Nephron progenitor cell (in vitro differentiated cells): ENCODE data around the gene TMEM175.

Experiments used
- DNase-seq: peaks from one replicate; pipeline ENCODE4 v3.0.0; 2021
- H3K27ac Mint-ChIP-seq: 2 replicates; pipeline ENCODE4 v1.8.0; 2021; ENCODE audit warnings: mild to moderate bottlenecking, moderate library complexity, mixed read lengths
- H3K27me3 Mint-ChIP-seq: 2 replicates; pipeline ENCODE4 v1.8.0; 2021; ENCODE audit warnings: mild to moderate bottlenecking, low read depth, mixed read lengths; ENCODE audit not compliant: poor library complexity
- H3K36me3 Mint-ChIP-seq: 2 replicates; pipeline ENCODE4 v1.8.0; 2021; ENCODE audit warnings: low read depth, mixed read lengths
- H3K4me1 Mint-ChIP-seq: 2 replicates; pipeline ENCODE4 v1.8.0; 2021; ENCODE audit warnings: mixed read lengths
- H3K4me3 Mint-ChIP-seq: 2 replicates; pipeline ENCODE4 v1.8.0; 2021; ENCODE audit warnings: mild to moderate bottlenecking, moderate library complexity, mixed read lengths
- H3K9me3 Mint-ChIP-seq: 2 replicates; pipeline ENCODE4 v1.8.0; 2021; ENCODE audit warnings: mild to moderate bottlenecking, moderate library complexity, mixed read lengths
- CTCF ChIP-seq: fragments of 200-600 bp; sonication (generic); IDR thresholded peaks from 2 replicates; pipeline ENCODE4 v1.5.0; 2021; ENCODE audit warnings: antibody characterized with exemption

Gene TMEM175

GRCh38 chr4:986428-986878, 54.2 kb downstream of the TMEM175 start:
- H3K27ac Mint-ChIP-seq, result peak overlapping the region; percentile 42

GRCh38 chr4:986879-987623, 54.8 kb downstream of the TMEM175 start, which contains the start of gene IDUA:
Gene IDUA, plus strand, starts transcription at chr4:987044. Its CDS starts 41 bp downstream, at chr4:987085.
- Mint-ChIP-seq H3K4me1 (peaks cover 23% of the 10 kb centered on the region), H3K4me3 (peak within 1 kb of the TSS; percentile 90), H3K27ac (peak within 1 kb of the TSS; percentile 42), H3K36me3 (no peaks in the 10 kb centered on the region), H3K27me3 (peaks cover 14% of the 10 kb centered on the region), H3K9me3 (no peaks in the 10 kb centered on the region)
- DNase-seq, result peak; percentile 87
- peak; percentile 49 for TF ChIP-seq CTCF

More at GRCh38 chr4:986428-986878, 54.2 kb downstream of the TMEM175 start:
- H3K27me3 Mint-ChIP-seq, result peaks cover 14% of the 10 kb centered on the region
- peaks cover 23% of the 10 kb centered on the region for H3K4me1 Mint-ChIP-seq
- no peaks in the 10 kb centered on the region for H3K9me3 Mint-ChIP-seq
- DNase-seq, result no peak
- H3K36me3 Mint-ChIP-seq, result no peaks in the 10 kb centered on the region
- H3K4me3 Mint-ChIP-seq, result peak overlapping the region; percentile 90
- TF ChIP-seq CTCF, result no peak

GRCh38 chr4:987624-988513, 55.6 kb downstream of the TMEM175 start:
- Mint-ChIP-seq H3K36me3 (no peaks in the 10 kb centered on the region), H3K9me3 (no peaks in the 10 kb centered on the region), H3K4me3 (peak overlapping the region; percentile 71), H3K4me1 (peaks cover 25% of the 10 kb centered on the region), H3K27me3 (peaks cover 11% of the 10 kb centered on the region), H3K27ac (no peak overlapping the region)
- no peak for TF ChIP-seq CTCF
- DNase-seq, result no peak

GRCh38 chr4:988726-989721, 56.8 kb downstream of the TMEM175 start:
- no peak for DNase-seq
- H3K9me3 Mint-ChIP-seq, result no peaks in the 10 kb centered on the region
- no peak overlapping the region for H3K4me3 Mint-ChIP-seq
- TF ChIP-seq CTCF, result no peak
- H3K4me1 Mint-ChIP-seq, result peaks cover 21% of the 10 kb centered on the region
- peaks cover 11% of the 10 kb centered on the region for H3K27me3 Mint-ChIP-seq
- no peaks in the 10 kb centered on the region for H3K36me3 Mint-ChIP-seq
- no peak overlapping the region for H3K27ac Mint-ChIP-seq

GRCh38 chr4:989722-990471, 57.6 kb downstream of the TMEM175 start:
- Mint-ChIP-seq H3K9me3 (no peaks in the 10 kb centered on the region), H3K27me3 (peaks cover 12% of the 10 kb centered on the region), H3K36me3 (no peaks in the 10 kb centered on the region), H3K4me3 (no peak overlapping the region), H3K27ac (no peak overlapping the region), H3K4me1 (peaks cover 21% of the 10 kb centered on the region)
- TF ChIP-seq CTCF, result no peak
- DNase-seq, result no peak
